GM23338 (cell line): Measurements from ENCODE around the gene DRAXIN. TPM values are rescaled to one million over a fixed set of nuclear protein-coding genes. Genes with fewer than 3 reads are reported as not detected.
A peak's percentile ranks its signal among the peaks of the same experiment; 100 is the strongest.
"Not testable (repeated sequence)": the region's sequence is repeated elsewhere in the genome, so short reads cannot be mapped to it uniquely, and the experiment has no call there.

ENCODE experiments used
- ATAC-seq: fragments of 200-7000 bp; cut with Tn5 transposase; 3 replicates; pipeline ENCODE4 v1.9.1; 2020
- DNase-seq: peaks from one replicate; pipeline ENCODE4 v3.0.0-alpha.2; 2015; ENCODE audit warnings: low spot score
- H2AFZ ChIP-seq: fragments of 200-600 bp; sonication (generic); 2 replicates; pipeline ENCODE4 v1.8.0; 2016; ENCODE audit warnings: antibody characterized with exemption, mild to moderate bottlenecking, moderate library complexity
- H3F3A ChIP-seq: fragments of 200-600 bp; sonication (generic); replicated peaks from 2 replicates; pipeline ENCODE4 v1.8.0; 2017; ENCODE audit warnings: antibody characterized with exemption, mixed run types, low read depth
- H3K27ac ChIP-seq: fragments of 200-600 bp; sonication (generic); 2 replicates; pipeline ENCODE4 v1.6.1; 2016; ENCODE audit warnings: low read depth
- H3K27me3 ChIP-seq: fragments of 200-600 bp; sonication (generic); 2 replicates; pipeline ENCODE4 v1.8.0; 2016; ENCODE audit warnings: mild to moderate bottlenecking, mixed run types, moderate library complexity; ENCODE audit not compliant: insufficient read depth
- H3K36me3 ChIP-seq: fragments of 200-600 bp; sonication (generic); 2 replicates; pipeline ENCODE4 v1.8.0; 2016; ENCODE audit warnings: mild to moderate bottlenecking; ENCODE audit not compliant: insufficient read depth
- H3K4me1 ChIP-seq: fragments of 200-600 bp; sonication (generic); 2 replicates; pipeline ENCODE4 v1.8.0; 2016; ENCODE audit warnings: mild to moderate bottlenecking, moderate library complexity; ENCODE audit not compliant: insufficient read depth
- H3K4me2 ChIP-seq: fragments of 200-600 bp; sonication (generic); 2 replicates; pipeline ENCODE4 v1.7.1; 2017; ENCODE audit warnings: mixed run types
- H3K4me3 ChIP-seq: fragments of 200-600 bp; sonication (generic); 2 replicates; pipeline ENCODE4 v1.6.1; 2016; ENCODE audit warnings: mixed run types
- H3K79me2 ChIP-seq: fragments of 200-600 bp; sonication (generic); replicated peaks from 2 replicates; pipeline ENCODE4 v1.8.0; 2017; ENCODE audit warnings: mild to moderate bottlenecking; ENCODE audit not compliant: insufficient read depth
- H3K9me2 ChIP-seq: fragments of 200-600 bp; sonication (generic); 2 replicates; pipeline ENCODE4 v1.8.0; 2017; ENCODE audit not compliant: insufficient read depth
- H4K20me1 ChIP-seq: fragments of 200-600 bp; sonication (generic); replicated peaks from 2 replicates; pipeline ENCODE4 v1.8.0; 2017; ENCODE audit warnings: mild to moderate bottlenecking; ENCODE audit not compliant: insufficient read depth
- H3K27ac Mint-ChIP-seq: 2 replicates; pipeline ENCODE4 v1.8.0; 2020; ENCODE audit warnings: inconsistent platforms, mild to moderate bottlenecking, moderate library complexity, mixed read lengths
- H3K27me3 Mint-ChIP-seq: 3 replicates; pipeline ENCODE4 v1.8.0; 2022; ENCODE audit warnings: low read depth, mild to moderate bottlenecking, moderate library complexity, mixed read lengths, inconsistent platforms; ENCODE audit not compliant: insufficient read depth, poor library complexity
- H3K36me3 Mint-ChIP-seq: 3 replicates; pipeline ENCODE4 v1.8.0; 2021; ENCODE audit warnings: low read depth, mild to moderate bottlenecking, inconsistent platforms, moderate library complexity, mixed read lengths
- H3K4me1 Mint-ChIP-seq: 3 replicates; pipeline ENCODE4 v1.8.0; 2020; ENCODE audit warnings: mild to moderate bottlenecking, inconsistent platforms, mixed read lengths
- H3K4me3 Mint-ChIP-seq: 3 replicates; pipeline ENCODE4 v1.8.0; 2021; ENCODE audit warnings: moderate library complexity, mild to moderate bottlenecking, inconsistent platforms, mixed read lengths
- H3K9me3 Mint-ChIP-seq: 3 replicates; pipeline ENCODE4 v1.8.0; 2020; ENCODE audit warnings: moderate library complexity, mild to moderate bottlenecking, inconsistent platforms, mixed read lengths
- ETS1 ChIP-seq: IDR thresholded peaks from 2 replicates; pipeline ENCODE4 v1.6.1; 2016; ENCODE audit warnings: antibody characterized with exemption
- EZH2 ChIP-seq: fragments of 200-600 bp; sonication (generic); IDR thresholded peaks from one replicate; pipeline ENCODE4 v1.8.0; 2017; ENCODE audit warnings: antibody characterized with exemption, mild to moderate bottlenecking, low read depth; ENCODE audit not compliant: unreplicated experiment
- EZH2phosphoT487 ChIP-seq: fragments of 200-600 bp; sonication (generic); IDR thresholded peaks from one replicate; pipeline ENCODE4 v1.8.1; 2018; ENCODE audit warnings: antibody characterized with exemption; ENCODE audit not compliant: unreplicated experiment
- JUNB ChIP-seq: IDR thresholded peaks from one replicate; pipeline ENCODE4 v1.6.1; 2016; ENCODE audit warnings: antibody characterized with exemption; ENCODE audit not compliant: unreplicated experiment
- NANOG ChIP-seq: IDR thresholded peaks from 2 replicates; pipeline ENCODE4 v1.6.1; 2016; ENCODE audit warnings: antibody characterized with exemption, borderline replicate concordance
- POLR2AphosphoS5 ChIP-seq: IDR thresholded peaks from 2 replicates; pipeline ENCODE4 v1.6.1; 2016; ENCODE audit warnings: antibody characterized with exemption, low read depth
- STAT1 ChIP-seq: IDR thresholded peaks from one replicate; pipeline ENCODE4 v1.6.1; 2016; ENCODE audit warnings: antibody characterized with exemption; ENCODE audit not compliant: unreplicated experiment
- ZNF114 ChIP-seq: fragments of 250-450 bp; sonication (Bioruptor Pico); IDR thresholded peaks from 2 replicates; pipeline ENCODE4 v1.5.0; 2020; ENCODE audit warnings: mild to moderate bottlenecking, moderate library complexity
- ZNF331 ChIP-seq: fragments of 250-450 bp; sonication (Bioruptor Pico); IDR thresholded peaks from 2 replicates; pipeline ENCODE4 v1.5.0; 2020; ENCODE audit warnings: low read depth, mild to moderate bottlenecking, moderate library complexity
- polyA plus RNA-seq: library from polyadenylated mRNA; unstranded; fragments of >200 nt; fragmentation: Nextera tagmentation; extraction: Ambion mirVana; gene quantifications from 2 replicates; pipeline ENCODE4 v1.2.1, GENCODE V29; 2016
- total RNA-seq: library from RNA; depleted of rRNA; stranded (reverse); fragments of >200 nt; shearing (Covaris generic); gene quantifications from 2 replicates; pipeline ENCODE4 v1.2.3, GENCODE V29; 2014
- TF ChIP-seq, protein P1 (sequence below), 2 experiments: fragments of 200-600 bp in 1 of 2; sonication (generic) in 1 of 2; conservative IDR thresholded peaks; 2 replicates each; pipeline versions ENCODE4 v1.5.1 to v1.6.1; 2016 to 2017; ENCODE audit warnings: antibody characterized with exemption in 2 of 2, low read depth in 2 of 2, mild to moderate bottlenecking in 2 of 2, moderate library complexity in 1 of 2

Gene DRAXIN
- total and polyA plus RNA-seq, 2 experiments from 2014 or later = 7.6 to 23.0 TPM

DNA sequence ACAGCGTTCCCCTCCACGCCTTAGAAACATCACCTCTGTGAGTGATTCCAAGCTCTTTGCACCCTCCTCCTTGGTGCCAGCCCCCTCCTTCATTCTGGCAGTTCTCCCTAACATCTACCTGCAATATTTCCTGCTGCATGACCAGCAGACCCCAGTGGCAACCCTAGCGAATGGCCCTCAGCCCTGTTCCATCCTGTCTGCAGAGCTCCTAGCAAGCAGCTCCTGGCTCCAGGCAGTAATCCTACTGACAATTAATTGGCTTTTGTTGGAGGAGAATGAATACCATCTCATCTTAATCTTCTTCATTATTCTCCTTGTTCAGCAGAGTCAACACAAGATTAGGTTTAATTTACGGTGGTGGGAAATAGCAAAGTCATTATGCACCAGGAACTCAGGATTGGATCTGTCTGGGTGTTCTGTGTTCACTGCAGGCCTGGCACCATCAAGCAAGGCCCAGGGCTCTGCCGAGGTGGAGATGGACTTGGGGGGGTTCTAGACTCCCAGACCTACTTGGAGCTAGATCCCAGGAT lies 49.7 kb upstream of the DRAXIN start:
- no peak overlapping the region for H3K4me3 ChIP-seq
- no peaks in the 10 kb centered on the region for H3K79me2 ChIP-seq
- no peak overlapping the region for H3K27ac Mint-ChIP-seq
- TF ChIP-seq EZH2phosphoT487 = no peak
- 0 out of 2 replicates have a peak, but pooled peaks have one; percentile 3 for TF ChIP-seq POLR2AphosphoS5
- no peaks in the 10 kb centered on the region for H3K4me1 ChIP-seq
- H4K20me1 ChIP-seq = peaks cover 4% of the 10 kb centered on the region; the same call in 1 of the 2 replicates
- H3K4me3 Mint-ChIP-seq = no peak overlapping the region; the same call in 2 of the 3 replicates
- H3K9me3 Mint-ChIP-seq = no peaks in the 10 kb centered on the region
- H3K27me3 ChIP-seq = no peaks in the 10 kb centered on the region
- H3K36me3 Mint-ChIP-seq = peaks cover 2% of the 10 kb centered on the region; the same call in 1 of the 3 replicates
- no peak for ATAC-seq
- H3K27me3 Mint-ChIP-seq = no peaks in the 10 kb centered on the region
- H3K4me1 Mint-ChIP-seq = no peaks in the 10 kb centered on the region
- no peaks in the 10 kb centered on the region for H3K36me3 ChIP-seq
- no peak overlapping the region for H3K27ac ChIP-seq
- H3K9me2 ChIP-seq = no peaks in the 10 kb centered on the region
- H3K4me2 ChIP-seq = no peak overlapping the region
- no peak overlapping the region for H2AFZ ChIP-seq
- 0 out of 2 replicates have a peak, but pooled peaks cover 4% of the 10 kb centered on the region for H3F3A ChIP-seq
- no peak for DNase-seq

- H3K4me1 ChIP-seq, H3K36me3 Mint-ChIP-seq, H3K79me2 ChIP-seq, H3K27me3 Mint-ChIP-seq, H3K36me3 ChIP-seq, H3K9me3 Mint-ChIP-seq, H3K4me2 ChIP-seq, H3K4me1 Mint-ChIP-seq, H3K27me3 ChIP-seq, H3K27ac Mint-ChIP-seq, H3K27ac ChIP-seq, H3K9me2 ChIP-seq, H3K4me3 Mint-ChIP-seq, H3F3A ChIP-seq, H2AFZ ChIP-seq, H4K20me1 ChIP-seq, H3K4me3 ChIP-seq: not testable (repeated sequence)
- TF ChIP-seq, protein P1, sequence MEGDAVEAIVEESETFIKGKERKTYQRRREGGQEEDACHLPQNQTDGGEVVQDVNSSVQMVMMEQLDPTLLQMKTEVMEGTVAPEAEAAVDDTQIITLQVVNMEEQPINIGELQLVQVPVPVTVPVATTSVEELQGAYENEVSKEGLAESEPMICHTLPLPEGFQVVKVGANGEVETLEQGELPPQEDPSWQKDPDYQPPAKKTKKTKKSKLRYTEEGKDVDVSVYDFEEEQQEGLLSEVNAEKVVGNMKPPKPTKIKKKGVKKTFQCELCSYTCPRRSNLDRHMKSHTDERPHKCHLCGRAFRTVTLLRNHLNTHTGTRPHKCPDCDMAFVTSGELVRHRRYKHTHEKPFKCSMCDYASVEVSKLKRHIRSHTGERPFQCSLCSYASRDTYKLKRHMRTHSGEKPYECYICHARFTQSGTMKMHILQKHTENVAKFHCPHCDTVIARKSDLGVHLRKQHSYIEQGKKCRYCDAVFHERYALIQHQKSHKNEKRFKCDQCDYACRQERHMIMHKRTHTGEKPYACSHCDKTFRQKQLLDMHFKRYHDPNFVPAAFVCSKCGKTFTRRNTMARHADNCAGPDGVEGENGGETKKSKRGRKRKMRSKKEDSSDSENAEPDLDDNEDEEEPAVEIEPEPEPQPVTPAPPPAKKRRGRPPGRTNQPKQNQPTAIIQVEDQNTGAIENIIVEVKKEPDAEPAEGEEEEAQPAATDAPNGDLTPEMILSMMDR (conservative IDR thresholded peaks at IDR 0.05; ENCODE audit: low read depth in 2 of 2) = peak; percentile 98 to 99
- DNase-seq = peak; percentile 79
- peak; percentile 71 for ATAC-seq
Observed at GRCh38 chr1:11642418-11643017, 49.0 kb upstream of the DRAXIN start.

- no peaks in the 10 kb centered on the region for H3K79me2 ChIP-seq
- 0 out of 2 replicates have a peak, but pooled peaks cover 4% of the 10 kb centered on the region for H3F3A ChIP-seq
- peaks cover 4% of the 10 kb centered on the region; the same call in 1 of the 2 replicates for H4K20me1 ChIP-seq
- Mint-ChIP-seq H3K4me3 (no peak overlapping the region), H3K9me3 (no peaks in the 10 kb centered on the region), H3K36me3 (peaks cover 2% of the 10 kb centered on the region; the same call in 1 of the 3 replicates), H3K27ac (no peak overlapping the region), H3K4me1 (peaks cover 6% of the 10 kb centered on the region; the same call in 1 of the 3 replicates), H3K27me3 (peaks cover 4% of the 10 kb centered on the region)
- no peak for DNase-seq
- no peak overlapping the region for H3K4me3 ChIP-seq
- H3K27ac ChIP-seq = no peak overlapping the region
- no peak for ATAC-seq
- no peak overlapping the region for H2AFZ ChIP-seq
- 0 out of 2 replicates have a peak, but pooled peaks cover 5% of the 10 kb centered on the region for H3K4me1 ChIP-seq
- no peaks in the 10 kb centered on the region for H3K9me2 ChIP-seq
- H3K36me3 ChIP-seq = no peaks in the 10 kb centered on the region
- H3K4me2 ChIP-seq = no peak overlapping the region
- no peaks in the 10 kb centered on the region for H3K27me3 ChIP-seq
- TF ChIP-seq, protein P1 (conservative IDR thresholded peaks at IDR 0.05; ENCODE audit: low read depth in 2 of 2) = no peak
- TF ChIP-seq STAT1 (no peak), NANOG (no peak), JUNB (no peak), EZH2 (no peak), ZNF114 (no peak), EZH2phosphoT487 (no peak), ZNF331 (CRISPR knock-in tag) (no peak), ETS1 (no peak)
Observed at GRCh38 chr1:11643782-11644181, 47.7 kb upstream of the DRAXIN start.
